ENCODE measurements around the gene RAB12.

DNA sequence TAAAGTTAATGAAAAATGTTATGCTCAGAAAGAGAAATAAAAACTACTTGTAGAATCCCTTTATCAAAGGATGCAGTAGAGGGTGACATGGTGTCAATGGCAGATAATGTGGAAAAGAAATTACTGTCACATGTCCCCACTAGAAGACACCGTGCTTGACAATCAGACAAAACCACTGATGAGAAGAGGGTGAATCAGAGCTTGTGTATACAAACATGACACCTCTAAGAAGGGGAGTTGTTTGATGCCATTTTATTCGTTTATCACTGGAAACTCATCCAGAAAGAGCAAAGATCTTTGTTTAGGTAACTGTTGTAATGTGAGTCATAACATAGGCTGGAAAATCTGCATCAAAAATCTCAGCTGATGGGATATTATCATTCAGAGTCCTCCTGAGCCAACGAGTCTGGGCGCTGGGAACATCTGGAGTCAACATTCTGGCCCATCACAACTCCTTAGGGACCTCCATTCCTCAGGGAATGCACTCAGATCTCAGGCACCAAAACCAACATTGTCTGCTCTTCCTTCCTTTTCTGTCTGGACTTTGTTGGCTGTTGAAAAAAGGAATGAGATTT lies 49.5 kb upstream of the RAB12 start:
- TF ChIP-seq HOXC10 (CRISPR knock-in tag; IDR thresholded peaks at IDR 0.05): no peak
- TF ChIP-seq, protein P1, sequence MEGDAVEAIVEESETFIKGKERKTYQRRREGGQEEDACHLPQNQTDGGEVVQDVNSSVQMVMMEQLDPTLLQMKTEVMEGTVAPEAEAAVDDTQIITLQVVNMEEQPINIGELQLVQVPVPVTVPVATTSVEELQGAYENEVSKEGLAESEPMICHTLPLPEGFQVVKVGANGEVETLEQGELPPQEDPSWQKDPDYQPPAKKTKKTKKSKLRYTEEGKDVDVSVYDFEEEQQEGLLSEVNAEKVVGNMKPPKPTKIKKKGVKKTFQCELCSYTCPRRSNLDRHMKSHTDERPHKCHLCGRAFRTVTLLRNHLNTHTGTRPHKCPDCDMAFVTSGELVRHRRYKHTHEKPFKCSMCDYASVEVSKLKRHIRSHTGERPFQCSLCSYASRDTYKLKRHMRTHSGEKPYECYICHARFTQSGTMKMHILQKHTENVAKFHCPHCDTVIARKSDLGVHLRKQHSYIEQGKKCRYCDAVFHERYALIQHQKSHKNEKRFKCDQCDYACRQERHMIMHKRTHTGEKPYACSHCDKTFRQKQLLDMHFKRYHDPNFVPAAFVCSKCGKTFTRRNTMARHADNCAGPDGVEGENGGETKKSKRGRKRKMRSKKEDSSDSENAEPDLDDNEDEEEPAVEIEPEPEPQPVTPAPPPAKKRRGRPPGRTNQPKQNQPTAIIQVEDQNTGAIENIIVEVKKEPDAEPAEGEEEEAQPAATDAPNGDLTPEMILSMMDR (tag by site-specific recombination; IDR thresholded peaks at IDR 0.05): no peak
- TF ChIP-seq ZEB2 (tag by site-specific recombination; IDR thresholded peaks at IDR 0.05): no peak
- TF ChIP-seq, protein P2, sequence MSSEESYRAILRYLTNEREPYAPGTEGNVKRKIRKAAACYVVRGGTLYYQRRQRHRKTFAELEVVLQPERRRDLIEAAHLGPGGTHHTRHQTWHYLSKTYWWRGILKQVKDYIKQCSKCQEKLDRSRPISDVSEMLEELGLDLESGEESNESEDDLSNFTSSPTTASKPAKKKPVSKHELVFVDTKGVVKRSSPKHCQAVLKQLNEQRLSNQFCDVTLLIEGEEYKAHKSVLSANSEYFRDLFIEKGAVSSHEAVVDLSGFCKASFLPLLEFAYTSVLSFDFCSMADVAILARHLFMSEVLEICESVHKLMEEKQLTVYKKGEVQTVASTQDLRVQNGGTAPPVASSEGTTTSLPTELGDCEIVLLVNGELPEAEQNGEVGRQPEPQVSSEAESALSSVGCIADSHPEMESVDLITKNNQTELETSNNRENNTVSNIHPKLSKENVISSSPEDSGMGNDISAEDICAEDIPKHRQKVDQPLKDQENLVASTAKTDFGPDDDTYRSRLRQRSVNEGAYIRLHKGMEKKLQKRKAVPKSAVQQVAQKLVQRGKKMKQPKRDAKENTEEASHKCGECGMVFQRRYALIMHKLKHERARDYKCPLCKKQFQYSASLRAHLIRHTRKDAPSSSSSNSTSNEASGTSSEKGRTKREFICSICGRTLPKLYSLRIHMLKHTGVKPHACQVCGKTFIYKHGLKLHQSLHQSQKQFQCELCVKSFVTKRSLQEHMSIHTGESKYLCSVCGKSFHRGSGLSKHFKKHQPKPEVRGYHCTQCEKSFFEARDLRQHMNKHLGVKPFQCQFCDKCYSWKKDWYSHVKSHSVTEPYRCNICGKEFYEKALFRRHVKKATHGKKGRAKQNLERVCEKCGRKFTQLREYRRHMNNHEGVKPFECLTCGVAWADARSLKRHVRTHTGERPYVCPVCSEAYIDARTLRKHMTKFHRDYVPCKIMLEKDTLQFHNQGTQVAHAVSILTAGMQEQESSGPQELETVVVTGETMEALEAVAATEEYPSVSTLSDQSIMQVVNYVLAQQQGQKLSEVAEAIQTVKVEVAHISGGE (tag by site-specific recombination; conservative IDR thresholded peaks at IDR 0.05; ENCODE audit: low read depth): no peak
- TF ChIP-seq, protein P3, sequence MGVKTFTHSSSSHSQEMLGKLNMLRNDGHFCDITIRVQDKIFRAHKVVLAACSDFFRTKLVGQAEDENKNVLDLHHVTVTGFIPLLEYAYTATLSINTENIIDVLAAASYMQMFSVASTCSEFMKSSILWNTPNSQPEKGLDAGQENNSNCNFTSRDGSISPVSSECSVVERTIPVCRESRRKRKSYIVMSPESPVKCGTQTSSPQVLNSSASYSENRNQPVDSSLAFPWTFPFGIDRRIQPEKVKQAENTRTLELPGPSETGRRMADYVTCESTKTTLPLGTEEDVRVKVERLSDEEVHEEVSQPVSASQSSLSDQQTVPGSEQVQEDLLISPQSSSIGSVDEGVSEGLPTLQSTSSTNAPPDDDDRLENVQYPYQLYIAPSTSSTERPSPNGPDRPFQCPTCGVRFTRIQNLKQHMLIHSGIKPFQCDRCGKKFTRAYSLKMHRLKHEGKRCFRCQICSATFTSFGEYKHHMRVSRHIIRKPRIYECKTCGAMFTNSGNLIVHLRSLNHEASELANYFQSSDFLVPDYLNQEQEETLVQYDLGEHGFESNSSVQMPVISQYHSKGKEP (tag by site-specific recombination; IDR thresholded peaks at IDR 0.05): no peak
- TF ChIP-seq KLF10 (tag by site-specific recombination; IDR thresholded peaks at IDR 0.05): no peak
- TF ChIP-seq, protein P4, sequence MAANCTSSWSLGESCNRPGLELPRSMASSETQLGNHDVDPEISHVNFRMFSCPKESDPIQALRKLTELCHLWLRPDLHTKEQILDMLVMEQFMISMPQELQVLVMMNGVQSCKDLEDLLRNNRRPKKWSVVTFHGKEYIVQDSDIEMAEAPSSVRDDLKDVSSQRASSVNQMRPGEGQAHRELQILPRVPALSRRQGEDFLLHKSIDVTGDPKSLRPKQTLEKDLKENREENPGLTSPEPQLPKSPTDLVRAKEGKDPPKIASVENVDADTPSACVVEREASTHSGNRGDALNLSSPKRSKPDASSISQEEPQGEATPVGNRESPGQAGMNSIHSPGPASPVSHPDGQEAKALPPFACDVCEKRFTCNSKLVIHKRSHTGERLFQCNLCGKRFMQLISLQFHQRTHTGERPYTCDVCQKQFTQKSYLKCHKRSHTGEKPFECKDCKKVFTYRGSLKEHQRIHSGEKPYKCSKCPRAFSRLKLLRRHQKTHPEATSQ (tag by site-specific recombination; IDR thresholded peaks at IDR 0.05): no peak
- no peak for TF ChIP-seq ZNF777 (tag by site-specific recombination; IDR thresholded peaks at IDR 0.05; ENCODE audit: borderline replicate concordance)
- no peak for TF ChIP-seq SCRT2 (tag by site-specific recombination; IDR thresholded peaks at IDR 0.05)
- no peak for TF ChIP-seq ZNF184 (tag by site-specific recombination; IDR thresholded peaks at IDR 0.05)
- TF ChIP-seq ZNF510 (tag by site-specific recombination; IDR thresholded peaks at IDR 0.05; ENCODE audit: insufficient replicate concordance): no peak
- TF ChIP-seq, protein P5, sequence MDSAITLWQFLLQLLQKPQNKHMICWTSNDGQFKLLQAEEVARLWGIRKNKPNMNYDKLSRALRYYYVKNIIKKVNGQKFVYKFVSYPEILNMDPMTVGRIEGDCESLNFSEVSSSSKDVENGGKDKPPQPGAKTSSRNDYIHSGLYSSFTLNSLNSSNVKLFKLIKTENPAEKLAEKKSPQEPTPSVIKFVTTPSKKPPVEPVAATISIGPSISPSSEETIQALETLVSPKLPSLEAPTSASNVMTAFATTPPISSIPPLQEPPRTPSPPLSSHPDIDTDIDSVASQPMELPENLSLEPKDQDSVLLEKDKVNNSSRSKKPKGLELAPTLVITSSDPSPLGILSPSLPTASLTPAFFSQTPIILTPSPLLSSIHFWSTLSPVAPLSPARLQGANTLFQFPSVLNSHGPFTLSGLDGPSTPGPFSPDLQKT (IDR thresholded peaks at IDR 0.05; ENCODE audit: borderline replicate concordance, low read depth, low read length): no peak
- no peak for TF ChIP-seq ZNF830 (tag by site-specific recombination; IDR thresholded peaks at IDR 0.05; ENCODE audit: low read depth)
- TF ChIP-seq ZNF140 (tag by site-specific recombination; IDR thresholded peaks at IDR 0.05): no peak
